ENCODE results near the gene COL1A1. TPM values are rescaled to one million over a fixed set of nuclear protein-coding genes. Genes with fewer than 3 reads are reported as not detected.
A peak's percentile ranks its signal among the peaks of the same experiment; 100 is the strongest.

Gene COL1A1
- total RNA-seq, 6 donors from 2014 or later = 15.4 to 555 (median 117) TPM

- ATAC-seq (ENCODE audit: low FRiP score in 2 of 2) (peak; percentile 81 to 85), DNase-seq (peak; percentile 31 to 93)
- no peak for TF ChIP-seq CTCF (IDR thresholded peaks at IDR 0.05)
- TF ChIP-seq POLR2AphosphoS5 (IDR thresholded peaks at IDR 0.05) = peak in 1 of 2 donors; percentile 41
- peaks cover 25 to 50% (median 40%) of the 10 kb centered on the region in 4 donors for H3K4me1 ChIP-seq
- peaks cover 0 to 9% (median 3%) of the 10 kb centered on the region in 4 donors for H3K9me3 ChIP-seq
- no peaks in the 10 kb centered on the region for H3K27me3 ChIP-seq
- peak overlapping the region; percentile 59 to 84 (median 78) for H3K27ac ChIP-seq
- no peaks in the 10 kb centered on the region for H3K36me3 ChIP-seq
- WGBS, 2 donors = 41 to 58% methylated on average over 5 to 8 of the region's 8 CpGs
- H3K4me3 ChIP-seq = no peak overlapping the region
Measured at GRCh38 chr17:50221864-50222545, 20.6 kb upstream of the COL1A1 start.

- 49 to 75% methylated on average over 9 of the region's 9 CpGs for WGBS, 2 donors
- no peak for TF ChIP-seq POLR2A (IDR thresholded peaks at IDR 0.05)
- TF ChIP-seq CTCF (IDR thresholded peaks at IDR 0.05) = no peak
- TF ChIP-seq POLR2AphosphoS5 (IDR thresholded peaks at IDR 0.05) = no peak
- TF ChIP-seq EP300 (IDR thresholded peaks at IDR 0.05) = no peak
- Histone ChIP-seq H3K36me3 (no peaks in the 10 kb centered on the region), H3K27ac (peak overlapping the region; percentile 59 to 84 (median 78)), H3K9me3 (peaks cover 0 to 9% (median 1%) of the 10 kb centered on the region in 4 donors), H3K4me3 (peak overlapping the region in 1 of 4 donors; percentile 2), H3K27me3 (no peaks in the 10 kb centered on the region), H3K4me1 (peaks cover 25 to 50% (median 40%) of the 10 kb centered on the region in 4 donors)
- DNase-seq = peak in 1 of 2 donors; percentile 69
- ATAC-seq (ENCODE audit: low FRiP score in 2 of 2) = peak; percentile 67 to 77
Measured at GRCh38 chr17:50221266-50221863, 19.9 kb upstream of the COL1A1 start.

- Histone ChIP-seq H3K4me1 (peaks cover 25 to 50% (median 40%) of the 10 kb centered on the region in 4 donors), H3K4me3 (no peak overlapping the region), H3K27me3 (no peaks in the 10 kb centered on the region), H3K9me3 (peaks cover 0 to 6% (median 1%) of the 10 kb centered on the region in 4 donors), H3K27ac (peak overlapping the region; percentile 59 to 84 (median 78)), H3K36me3 (no peaks in the 10 kb centered on the region)
- peak in 1 of 2 donors; percentile 81 for DNase-seq
- no peak for ATAC-seq (ENCODE audit: low FRiP score in 2 of 2)
- 84 to 86% methylated on average over 15 of the region's 15 CpGs for WGBS, 2 donors
- no peak for TF ChIP-seq EP300 (IDR thresholded peaks at IDR 0.05)
- no peak for TF ChIP-seq POLR2AphosphoS5 (IDR thresholded peaks at IDR 0.05)
- TF ChIP-seq POLR2A (IDR thresholded peaks at IDR 0.05) = no peak
- TF ChIP-seq CTCF (IDR thresholded peaks at IDR 0.05) = no peak
Measured at GRCh38 chr17:50220811-50221210, 19.4 kb upstream of the COL1A1 start.

- peak overlapping the region; percentile 1 to 79 (median 51) for H3K27ac ChIP-seq
- H3K4me3 ChIP-seq = no peak overlapping the region
- no peak for DNase-seq
- 41 to 58% methylated on average over 3 to 4 of the region's 4 CpGs for WGBS, 2 donors
- H3K9me3 ChIP-seq = no peaks in the 10 kb centered on the region
- ATAC-seq (ENCODE audit: low FRiP score in 2 of 2) = no peak
- no peaks in the 10 kb centered on the region for H3K27me3 ChIP-seq
- H3K4me1 ChIP-seq = peaks cover 25 to 50% (median 40%) of the 10 kb centered on the region in 4 donors
- no peaks in the 10 kb centered on the region for H3K36me3 ChIP-seq
- TF ChIP-seq POLR2A (IDR thresholded peaks at IDR 0.05) = no peak
- TF ChIP-seq POLR2AphosphoS5 (IDR thresholded peaks at IDR 0.05) = no peak
- TF ChIP-seq EP300 (IDR thresholded peaks at IDR 0.05) = no peak
- TF ChIP-seq CTCF (IDR thresholded peaks at IDR 0.05) = no peak
Measured at GRCh38 chr17:50219939-50220465, 18.6 kb upstream of the COL1A1 start.
